ENCODE measurements around the gene TP53I13. TPM values are rescaled to one million over a fixed set of nuclear protein-coding genes. Genes with fewer than 3 reads are reported as not detected.

Gene TP53I13
- total and polyA plus RNA-seq, 2 of the 13 experiments (the other 11 are each of a cell fraction or from before 2014, with no cell fraction given): 16.9 to 25.7 TPM

- TF ChIP-seq ARID5B (CRISPR knock-in tag; IDR thresholded peaks at IDR 0.05): peak; percentile 10; the same call in 1 of the 2 replicates
- TF ChIP-seq, protein P1, sequence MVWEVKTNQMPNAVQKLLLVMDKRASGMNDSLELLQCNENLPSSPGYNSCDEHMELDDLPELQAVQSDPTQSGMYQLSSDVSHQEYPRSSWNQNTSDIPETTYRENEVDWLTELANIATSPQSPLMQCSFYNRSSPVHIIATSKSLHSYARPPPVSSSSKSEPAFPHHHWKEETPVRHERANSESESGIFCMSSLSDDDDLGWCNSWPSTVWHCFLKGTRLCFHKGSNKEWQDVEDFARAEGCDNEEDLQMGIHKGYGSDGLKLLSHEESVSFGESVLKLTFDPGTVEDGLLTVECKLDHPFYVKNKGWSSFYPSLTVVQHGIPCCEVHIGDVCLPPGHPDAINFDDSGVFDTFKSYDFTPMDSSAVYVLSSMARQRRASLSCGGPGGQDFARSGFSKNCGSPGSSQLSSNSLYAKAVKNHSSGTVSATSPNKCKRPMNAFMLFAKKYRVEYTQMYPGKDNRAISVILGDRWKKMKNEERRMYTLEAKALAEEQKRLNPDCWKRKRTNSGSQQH (CRISPR knock-in tag; IDR thresholded peaks at IDR 0.05; ENCODE audit: low read depth): peak; percentile 71; the same call in 1 of the 2 replicates
- no peak for TF ChIP-seq POLR2AphosphoS5 (IDR thresholded peaks at IDR 0.05; ENCODE audit: low read depth, low read length)
- TF ChIP-seq YEATS2 (CRISPR knock-in tag; IDR thresholded peaks at IDR 0.05; ENCODE audit: borderline replicate concordance): peak; percentile 68
- TF ChIP-seq ATAD3A (CRISPR knock-in tag; IDR thresholded peaks at IDR 0.05): peak; percentile 94; the same call in 1 of the 2 replicates
- TF ChIP-seq MAX (IDR thresholded peaks at IDR 0.05): peak; percentile 34; the same call in 1 of the 2 replicates
- TF ChIP-seq MEF2D (CRISPR knock-in tag; IDR thresholded peaks at IDR 0.05): peak; percentile 28; the same call in 1 of the 2 replicates
- peak; percentile 23; the same call in 1 of the 2 replicates for TF ChIP-seq ZNF451 (CRISPR knock-in tag; IDR thresholded peaks at IDR 0.05)
- TF ChIP-seq, protein P2, sequence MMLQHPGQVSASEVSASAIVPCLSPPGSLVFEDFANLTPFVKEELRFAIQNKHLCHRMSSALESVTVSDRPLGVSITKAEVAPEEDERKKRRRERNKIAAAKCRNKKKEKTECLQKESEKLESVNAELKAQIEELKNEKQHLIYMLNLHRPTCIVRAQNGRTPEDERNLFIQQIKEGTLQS (CRISPR knock-in tag; IDR thresholded peaks at IDR 0.05): peak; percentile 57; the same call in 1 of the 2 replicates
- no peak for TF ChIP-seq ZNF253 (CRISPR knock-in tag; IDR thresholded peaks at IDR 0.05; ENCODE audit: borderline replicate concordance)
- TF ChIP-seq HNRNPL (IDR thresholded peaks at IDR 0.05; ENCODE audit: low read depth, low read length): 0 out of 2 replicates have a peak, but pooled peaks have one; percentile 40
- TF ChIP-seq STAG1 (CRISPR knock-in tag; IDR thresholded peaks at IDR 0.05): peak; percentile 57
- TF ChIP-seq PCBP1 (IDR thresholded peaks at IDR 0.05; ENCODE audit: borderline replicate concordance, low read depth, low read length): 0 out of 2 replicates have a peak, but pooled peaks have one; percentile 33
- no peak for TF ChIP-seq TBX2 (CRISPR knock-in tag; IDR thresholded peaks at IDR 0.05; ENCODE audit: borderline replicate concordance)
- TF ChIP-seq, protein P3, sequence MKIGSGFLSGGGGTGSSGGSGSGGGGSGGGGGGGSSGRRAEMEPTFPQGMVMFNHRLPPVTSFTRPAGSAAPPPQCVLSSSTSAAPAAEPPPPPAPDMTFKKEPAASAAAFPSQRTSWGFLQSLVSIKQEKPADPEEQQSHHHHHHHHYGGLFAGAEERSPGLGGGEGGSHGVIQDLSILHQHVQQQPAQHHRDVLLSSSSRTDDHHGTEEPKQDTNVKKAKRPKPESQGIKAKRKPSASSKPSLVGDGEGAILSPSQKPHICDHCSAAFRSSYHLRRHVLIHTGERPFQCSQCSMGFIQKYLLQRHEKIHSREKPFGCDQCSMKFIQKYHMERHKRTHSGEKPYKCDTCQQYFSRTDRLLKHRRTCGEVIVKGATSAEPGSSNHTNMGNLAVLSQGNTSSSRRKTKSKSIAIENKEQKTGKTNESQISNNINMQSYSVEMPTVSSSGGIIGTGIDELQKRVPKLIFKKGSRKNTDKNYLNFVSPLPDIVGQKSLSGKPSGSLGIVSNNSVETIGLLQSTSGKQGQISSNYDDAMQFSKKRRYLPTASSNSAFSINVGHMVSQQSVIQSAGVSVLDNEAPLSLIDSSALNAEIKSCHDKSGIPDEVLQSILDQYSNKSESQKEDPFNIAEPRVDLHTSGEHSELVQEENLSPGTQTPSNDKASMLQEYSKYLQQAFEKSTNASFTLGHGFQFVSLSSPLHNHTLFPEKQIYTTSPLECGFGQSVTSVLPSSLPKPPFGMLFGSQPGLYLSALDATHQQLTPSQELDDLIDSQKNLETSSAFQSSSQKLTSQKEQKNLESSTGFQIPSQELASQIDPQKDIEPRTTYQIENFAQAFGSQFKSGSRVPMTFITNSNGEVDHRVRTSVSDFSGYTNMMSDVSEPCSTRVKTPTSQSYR (CRISPR knock-in tag; IDR thresholded peaks at IDR 0.05; ENCODE audit: borderline replicate concordance): peak; percentile 64
- TF ChIP-seq TSC22D2 (CRISPR knock-in tag; IDR thresholded peaks at IDR 0.05; ENCODE audit: borderline replicate concordance): 0 out of 2 replicates have a peak, but pooled peaks have one; percentile 47
- peak; percentile 51; the same call in 1 of the 2 replicates for TF ChIP-seq RAD21 (CRISPR knock-in tag; IDR thresholded peaks at IDR 0.05)
- peak; percentile 38; the same call in 1 of the 2 replicates for TF ChIP-seq ZNF331 (CRISPR knock-in tag; IDR thresholded peaks at IDR 0.05)
- TF ChIP-seq ZNF282 (IDR thresholded peaks at IDR 0.05; ENCODE audit: partially characterized antibody): no peak
- TF ChIP-seq GATAD2A (CRISPR knock-in tag; IDR thresholded peaks at IDR 0.05): peak; percentile 24; the same call in 1 of the 2 replicates
- peak; percentile 84; the same call in 1 of the 2 replicates for TF ChIP-seq ZNF3 (CRISPR knock-in tag; IDR thresholded peaks at IDR 0.05)
Observed at GRCh38 chr17:29593591-29594518, 25.4 kb downstream of the TP53I13 start (continued).

Measured in HepG2 (cell line).